GM18517 (cell line): ENCODE results near the gene ADGRA1.

Experiments
- ATAC-seq: cut with Tn5 transposase; IDR thresholded peaks from one replicate; pipeline ENCODE4 v1.9.1; 2021; ENCODE audit warnings: mild to moderate bottlenecking, moderate library complexity; ENCODE audit not compliant: unreplicated experiment

ADGRA1 gene

GRCh38 chr10:133056001-133056400 is 31.7 kb upstream of the ADGRA1 start:
- ATAC-seq: no peak

- ATAC-seq: no peak
These were observed 31.0 kb upstream of the ADGRA1 start for GRCh38 chr10:133056651-133057178.

- ATAC-seq: no peak
These were observed 29.2 kb upstream of the ADGRA1 start for GRCh38 chr10:133058331-133059092.

GRCh38 chr10:133059093-133059470 is 28.6 kb upstream of the ADGRA1 start:
- no peak for ATAC-seq

GRCh38 chr10:133059571-133059970 is 28.2 kb upstream of the ADGRA1 start:
- ATAC-seq: no peak

- ATAC-seq: no peak
These were observed 27.7 kb upstream of the ADGRA1 start for GRCh38 chr10:133060022-133060421.

GRCh38 chr10:133060466-133060865 is 27.3 kb upstream of the ADGRA1 start:
- ATAC-seq: no peak

GRCh38 chr10:133060881-133061280 is 26.8 kb upstream of the ADGRA1 start:
- no peak for ATAC-seq

GRCh38 chr10:133061296-133062038 is 26.3 kb upstream of the ADGRA1 start:
- no peak for ATAC-seq

- no peak for ATAC-seq
These were observed 25.6 kb upstream of the ADGRA1 start for GRCh38 chr10:133062085-133062484.

GRCh38 chr10:133062635-133063034 is 25.1 kb upstream of the ADGRA1 start:
- ATAC-seq: no peak

GRCh38 chr10:133067149-133068105 is 20.3 kb upstream of the ADGRA1 start:
- ATAC-seq: no peak

- no peak for ATAC-seq
These were observed 19.4 kb upstream of the ADGRA1 start for GRCh38 chr10:133068111-133069032.

- no peak for ATAC-seq
These were observed 18.6 kb upstream of the ADGRA1 start for GRCh38 chr10:133069033-133069525.

- ATAC-seq: no peak
These were observed 17.3 kb upstream of the ADGRA1 start for GRCh38 chr10:133070405-133070804.

- no peak for ATAC-seq
These were observed 16.9 kb upstream of the ADGRA1 start for GRCh38 chr10:133070810-133071209.

- ATAC-seq: no peak
These were observed 16.0 kb upstream of the ADGRA1 start for GRCh38 chr10:133071733-133072132.

GRCh38 chr10:133072196-133072595 is 15.5 kb upstream of the ADGRA1 start:
- no peak for ATAC-seq

GRCh38 chr10:133072720-133073390 is 14.9 kb upstream of the ADGRA1 start:
- no peak for ATAC-seq
